Endothelial cell of umbilical vein (primary cell): ENCODE results near the gene ACVR2B. TPM values are rescaled to one million over a fixed set of nuclear protein-coding genes. Genes with fewer than 3 reads are reported as not detected.

Experiments used
- BruUV-seq: library from RNA; stranded (reverse); fragments of 400-500 nt; replicated peaks from 2 replicates; lab custom pipeline; 2021; lab: Mats Ljungman, UMichigan
- CTCF ChIA-PET: fragments of 300-600, 350-600 bp; sonication (Branson Sonifier 250); formaldehyde crosslinking; loops from one replicate; lab custom pipeline; 2021; ENCODE audit warnings: antibody characterized with exemption, inconsistent platforms; lab: Charles Lee
- POLR2A ChIA-PET: fragments of 300-600, 350-600 bp; sonication (Branson Sonifier 250); formaldehyde crosslinking; loops from one replicate; lab custom pipeline; 2021; ENCODE audit warnings: antibody characterized with exemption, inconsistent platforms; lab: Charles Lee
- DNase-seq: peaks from one replicate; pipeline ENCODE4 v3.0.0-alpha.2; 2011; ENCODE audit warnings: low read depth, low spot score
- FAIRE-seq: peaks from 2 replicates; lab custom pipeline; 2011; peaks lifted over from hg19 to GRCh38; lab: Jason Lieb, UNC
- H2AFZ ChIP-seq: 2 replicates; pipeline ENCODE4 v1.6.0; 2012; ENCODE audit warnings: low read depth, low read length, control low read depth, inconsistent platforms
- H3K27ac ChIP-seq: 2 replicates; pipeline ENCODE4 v1.5.1; 2011; ENCODE audit warnings: low read depth, mild to moderate bottlenecking, control low read depth, low read length, moderate library complexity; ENCODE audit not compliant: insufficient read depth
- H3K27me3 ChIP-seq, 2 experiments: 2 replicates each; pipeline versions ENCODE4 v1.6.0 to v1.6.1; 2011; ENCODE audit warnings: low read length in 2 of 2, mixed read lengths in 1 of 2; ENCODE audit not compliant: control insufficient read depth in 2 of 2, insufficient read depth in 2 of 2
- H3K36me3 ChIP-seq, 2 experiments: 2 replicates in 1 of 2; 3 replicates in 1 of 2; pipeline ENCODE4 v1.5.1; 2011; ENCODE audit warnings: low read length in 2 of 2, mild to moderate bottlenecking in 1 of 2, moderate library complexity in 1 of 2; ENCODE audit not compliant: control insufficient read depth in 2 of 2, insufficient read depth in 2 of 2; ENCODE audit errors: extremely low read depth in 1 of 2
- H3K4me1 ChIP-seq: 3 replicates; pipeline ENCODE4 v1.5.1; 2011; ENCODE audit warnings: mild to moderate bottlenecking, low read length; ENCODE audit not compliant: control insufficient read depth, insufficient read depth; ENCODE audit errors: extremely low read depth
- H3K4me2 ChIP-seq: 2 replicates; pipeline ENCODE4 v1.6.1; 2011; ENCODE audit warnings: low read length, control low read depth, mixed read lengths; ENCODE audit not compliant: insufficient read depth
- H3K4me3 ChIP-seq, 3 experiments: fragments of 200-600 bp in 1 of 3; sonication (generic), shearing (Covaris generic) in 1 of 3; replicated peaks in 1 of 3; 2 replicates each; pipeline ENCODE4 v1.5.1; 2011 to 2016; ENCODE audit warnings: control low read depth in 3 of 3, low read length in 3 of 3, mild to moderate bottlenecking in 2 of 3, inconsistent platforms in 1 of 3, low read depth in 1 of 3, moderate library complexity in 1 of 3; ENCODE audit not compliant: insufficient read depth in 1 of 3
- H3K79me2 ChIP-seq: 2 replicates; pipeline ENCODE4 v1.6.0; 2012; ENCODE audit warnings: low read length, inconsistent platforms; ENCODE audit not compliant: control insufficient read depth, insufficient read depth
- H3K9ac ChIP-seq: replicated peaks from 2 replicates; pipeline ENCODE3; 2011; ENCODE audit warnings: low read length, control low read depth; ENCODE audit not compliant: insufficient read depth; ENCODE audit errors: extremely low read depth
- H3K9me1 ChIP-seq: replicated peaks from 3 replicates; pipeline ENCODE4 v1.6.0; 2011; ENCODE audit warnings: mild to moderate bottlenecking, low read length; ENCODE audit not compliant: control insufficient read depth, insufficient read depth; ENCODE audit errors: extremely low read depth
- H3K9me3 ChIP-seq: replicated peaks from 2 replicates; pipeline ENCODE4 v1.5.1; 2012; ENCODE audit warnings: low read length, inconsistent platforms; ENCODE audit not compliant: control insufficient read depth, insufficient read depth
- H4K20me1 ChIP-seq: replicated peaks from 2 replicates; pipeline ENCODE3; 2011; ENCODE audit warnings: mild to moderate bottlenecking, low read length; ENCODE audit not compliant: control insufficient read depth, insufficient read depth; ENCODE audit errors: extremely low read depth
- EZH2 ChIP-seq: IDR thresholded peaks from 2 replicates; pipeline ENCODE4 v1.6.1; 2012; ENCODE audit warnings: borderline replicate concordance, low read depth, mild to moderate bottlenecking, moderate library complexity, low read length, inconsistent platforms; ENCODE audit not compliant: severe bottlenecking
- FOS ChIP-seq: IDR thresholded peaks from 2 replicates; pipeline ENCODE4 v1.6.1; 2011; ENCODE audit warnings: mild to moderate bottlenecking, low read length, moderate library complexity, borderline replicate concordance; ENCODE audit not compliant: insufficient read depth
- GATA2 ChIP-seq: IDR thresholded peaks from 2 replicates; pipeline ENCODE4 v1.7.0; 2011; ENCODE audit warnings: low read depth, mild to moderate bottlenecking, moderate library complexity, mixed read lengths, low read length; ENCODE audit not compliant: insufficient read length, insufficient read depth
- JUN ChIP-seq: IDR thresholded peaks from 2 replicates; pipeline ENCODE4 v1.6.1; 2011; ENCODE audit warnings: borderline replicate concordance, low read depth; ENCODE audit not compliant: insufficient read length, insufficient read depth
- MYC ChIP-seq: IDR thresholded peaks from one replicate; pipeline ENCODE4 v1.6.1; 2011; ENCODE audit warnings: mild to moderate bottlenecking, low read depth, low read length
- POLR2A ChIP-seq: IDR thresholded peaks from 2 replicates; pipeline ENCODE4 v1.6.1; 2012; ENCODE audit warnings: low read depth, mild to moderate bottlenecking, control low read depth, low read length
- POLR2AphosphoS5 ChIP-seq: IDR thresholded peaks from 2 replicates; pipeline ENCODE4 v1.6.1; 2012; ENCODE audit warnings: low read depth, mild to moderate bottlenecking, control low read depth, low read length, moderate library complexity; ENCODE audit not compliant: insufficient read depth
- dilution Hi-C: fragments of 300-500 bp; cut with MboI; formaldehyde crosslinking; loops from one replicate; pipeline ENCODE4 v1.15.0; 2019; ENCODE audit warnings: low sequenced_read_pairs; ENCODE audit not compliant: extremely low pct_ligation_motif_present
- intact Hi-C: fragments of 100-400 bp; cut with micrococcal nuclease; formaldehyde crosslinking; loops from one replicate; pipeline ENCODE4 v1.10.0; 2022
- polyA plus RNA-seq, 4 experiments: library from polyadenylated mRNA; depleted of rRNA in 3 of 4; stranded (reverse) in 3 of 4; unstranded in 1 of 4; fragments of >200 nt; gene quantifications; 2 replicates each; pipeline versions ENCODE4 v1.2.1 to v1.2.3, GENCODE V29; 2011 to 2012; ENCODE audit warnings: missing spikeins in 1 of 4
- total RNA-seq: library from RNA; stranded (reverse); gene quantifications from 2 replicates; pipeline ENCODE4 v1.2.3, GENCODE V29; 2021
- TF ChIP-seq, protein P1 (sequence below), 2 donors: IDR thresholded peaks; 1 replicate in 1 of 2; 2 replicates in 1 of 2; pipeline ENCODE4 v1.5.1; 2011; ENCODE audit warnings: low read length in 2 of 2, mild to moderate bottlenecking in 2 of 2, moderate library complexity in 2 of 2, control low read depth in 1 of 2, inconsistent platforms in 1 of 2, low read depth in 1 of 2; ENCODE audit not compliant: insufficient read depth in 1 of 2; ENCODE audit errors: extremely low read depth in 1 of 2
- TF ChIP-seq, protein P2 (sequence below): IDR thresholded peaks from 2 replicates; pipeline ENCODE4 v1.6.1; 2011; ENCODE audit not compliant: insufficient read depth, insufficient read length

ACVR2B gene
- total and polyA plus RNA-seq, 2 donors (not counting 3 experiments of a cell fraction or from before 2014, with no cell fraction given) = 2.0 to 4.9 TPM

DNA sequence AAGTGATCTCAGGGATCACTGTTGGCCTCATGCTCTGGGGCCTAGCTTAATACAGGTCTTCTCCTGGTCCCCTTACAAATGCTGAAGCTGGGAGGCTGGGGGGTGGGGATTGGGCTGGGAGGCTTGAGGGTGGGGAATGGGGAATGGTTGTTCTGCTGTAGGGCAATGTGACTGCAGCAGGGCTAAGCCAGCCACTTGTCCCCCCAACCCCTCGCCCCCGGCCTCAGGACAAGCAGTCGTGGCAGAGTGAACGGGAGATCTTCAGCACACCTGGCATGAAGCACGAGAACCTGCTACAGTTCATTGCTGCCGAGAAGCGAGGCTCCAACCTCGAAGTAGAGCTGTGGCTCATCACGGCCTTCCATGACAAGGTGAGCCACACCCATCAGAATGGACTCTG, 25.2 kb downstream of the ACVR2B start:
- dilution Hi-C loops = no loop called here
- no peak overlapping the region for H3K4me2 ChIP-seq
- no peaks in the 10 kb centered on the region for H3K4me1 ChIP-seq
- no peak overlapping the region for H3K9ac ChIP-seq
- FAIRE-seq (no peak), DNase-seq (no peak)
- no peak overlapping the region for H3K4me3 ChIP-seq
- no peaks in the 10 kb centered on the region for H3K79me2 ChIP-seq
- H3K27ac ChIP-seq = no peak overlapping the region
- TF ChIP-seq POLR2A = no peak
- no peak for TF ChIP-seq POLR2AphosphoS5
- TF ChIP-seq FOS = no peak
- no peak for TF ChIP-seq JUN
- TF ChIP-seq EZH2 = no peak
- TF ChIP-seq, protein P1, sequence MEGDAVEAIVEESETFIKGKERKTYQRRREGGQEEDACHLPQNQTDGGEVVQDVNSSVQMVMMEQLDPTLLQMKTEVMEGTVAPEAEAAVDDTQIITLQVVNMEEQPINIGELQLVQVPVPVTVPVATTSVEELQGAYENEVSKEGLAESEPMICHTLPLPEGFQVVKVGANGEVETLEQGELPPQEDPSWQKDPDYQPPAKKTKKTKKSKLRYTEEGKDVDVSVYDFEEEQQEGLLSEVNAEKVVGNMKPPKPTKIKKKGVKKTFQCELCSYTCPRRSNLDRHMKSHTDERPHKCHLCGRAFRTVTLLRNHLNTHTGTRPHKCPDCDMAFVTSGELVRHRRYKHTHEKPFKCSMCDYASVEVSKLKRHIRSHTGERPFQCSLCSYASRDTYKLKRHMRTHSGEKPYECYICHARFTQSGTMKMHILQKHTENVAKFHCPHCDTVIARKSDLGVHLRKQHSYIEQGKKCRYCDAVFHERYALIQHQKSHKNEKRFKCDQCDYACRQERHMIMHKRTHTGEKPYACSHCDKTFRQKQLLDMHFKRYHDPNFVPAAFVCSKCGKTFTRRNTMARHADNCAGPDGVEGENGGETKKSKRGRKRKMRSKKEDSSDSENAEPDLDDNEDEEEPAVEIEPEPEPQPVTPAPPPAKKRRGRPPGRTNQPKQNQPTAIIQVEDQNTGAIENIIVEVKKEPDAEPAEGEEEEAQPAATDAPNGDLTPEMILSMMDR (IDR thresholded peaks at IDR 0.05; ENCODE audit: extremely low read depth in 1 of 2, insufficient read depth in 1 of 2, low read depth in 1 of 2, low read length in 2 of 2) = no peak
- TF ChIP-seq MYC = no peak
- TF ChIP-seq, protein P2, sequence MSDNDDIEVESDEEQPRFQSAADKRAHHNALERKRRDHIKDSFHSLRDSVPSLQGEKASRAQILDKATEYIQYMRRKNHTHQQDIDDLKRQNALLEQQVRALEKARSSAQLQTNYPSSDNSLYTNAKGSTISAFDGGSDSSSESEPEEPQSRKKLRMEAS = no peak
- TF ChIP-seq GATA2 = no peak
- H3K36me3 ChIP-seq = peaks cover 3 to 17% of the 10 kb centered on the region in 2 experiments
- no peaks in the 10 kb centered on the region for H3K27me3 ChIP-seq
- H4K20me1 ChIP-seq = no peaks in the 10 kb centered on the region
- no peak overlapping the region for H2AFZ ChIP-seq
- ChIA-PET POLR2A (no interaction called here), CTCF (interaction anchor here (1.0 to 4.2 kb wide), 5 partner anchors 11 to 348 kb away, joined by 4 to 91 read pairs (median 5); partner anchors contain the start of genes EXOG and XYLB)
- intact Hi-C loops = loop anchor here (1.0 to 5.0 kb wide), 2 partner anchors 24 to 342 kb away; partner anchors contain the start of genes ACAA1 and MYD88
- no peaks in the 10 kb centered on the region for H3K9me3 ChIP-seq
- no peaks in the 10 kb centered on the region for H3K9me1 ChIP-seq
- no TSS peak for BruUV-seq
